ENCODE data around the gene CEP170. TPM values are rescaled to one million over a fixed set of nuclear protein-coding genes. Genes with fewer than 3 reads are reported as not detected.
A peak's percentile ranks its signal among the peaks of the same experiment; 100 is the strongest.
"Not testable (repeated sequence)": the region's sequence is repeated elsewhere in the genome, so short reads cannot be mapped to it uniquely, and the experiment has no call there.

The CEP170 gene
- total RNA-seq, 1 experiment from 2014 or later = 87.3 TPM

DNA sequence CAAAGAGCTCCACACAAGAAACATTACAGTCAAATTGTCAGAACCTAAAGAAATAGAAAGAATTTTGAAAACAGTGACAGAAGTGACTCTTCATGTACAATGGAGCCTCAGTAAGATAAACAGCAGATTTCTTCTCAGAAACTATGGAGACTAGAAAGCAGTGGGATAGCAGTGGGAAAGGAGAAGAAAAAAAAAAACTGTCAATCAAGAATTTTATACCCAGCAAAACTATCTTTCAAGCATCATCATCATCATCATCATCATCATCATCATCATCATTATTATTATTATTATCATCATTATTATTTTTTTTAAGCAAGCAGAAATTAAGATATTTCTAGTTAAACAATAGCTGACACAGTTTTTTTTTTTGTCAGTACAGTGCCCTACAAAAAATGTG lies 24.2 kb downstream of the CEP170 start:
- H3K27ac ChIP-seq = no peak overlapping the region
- no peak overlapping the region for H3K4me3 ChIP-seq
- peaks cover 15% of the 10 kb centered on the region for H3K9me3 ChIP-seq (replicated peaks)
- peaks cover 8% of the 10 kb centered on the region for H3K36me3 ChIP-seq
- 0 out of 2 replicates have a peak, but pooled peaks cover 3% of the 10 kb centered on the region for H3K4me1 ChIP-seq
- peak in 1 of 2 experiments; percentile 34 for DNase-seq
- H3K27me3 ChIP-seq = no peaks in the 10 kb centered on the region

DNA sequence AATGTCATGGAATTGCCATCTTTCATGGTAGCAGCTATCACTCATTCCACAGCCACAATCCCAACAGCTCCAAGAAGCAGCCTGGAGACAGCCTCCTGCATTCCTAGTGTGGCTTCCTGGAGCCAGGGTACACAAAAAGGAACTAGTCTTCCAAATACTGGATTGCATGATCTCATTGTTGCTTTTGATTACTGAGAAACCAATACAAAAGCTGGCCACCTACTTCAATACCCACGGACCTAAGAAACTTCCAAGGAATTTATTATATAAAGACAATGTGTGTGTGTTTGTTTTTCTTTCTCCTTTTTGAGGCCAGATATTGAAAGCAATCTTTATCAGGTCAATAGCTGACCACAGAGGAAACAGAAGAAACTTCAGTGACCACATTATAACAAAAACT lies 25.6 kb downstream of the CEP170 start:
- H3K27ac ChIP-seq = no peak overlapping the region

DNA sequence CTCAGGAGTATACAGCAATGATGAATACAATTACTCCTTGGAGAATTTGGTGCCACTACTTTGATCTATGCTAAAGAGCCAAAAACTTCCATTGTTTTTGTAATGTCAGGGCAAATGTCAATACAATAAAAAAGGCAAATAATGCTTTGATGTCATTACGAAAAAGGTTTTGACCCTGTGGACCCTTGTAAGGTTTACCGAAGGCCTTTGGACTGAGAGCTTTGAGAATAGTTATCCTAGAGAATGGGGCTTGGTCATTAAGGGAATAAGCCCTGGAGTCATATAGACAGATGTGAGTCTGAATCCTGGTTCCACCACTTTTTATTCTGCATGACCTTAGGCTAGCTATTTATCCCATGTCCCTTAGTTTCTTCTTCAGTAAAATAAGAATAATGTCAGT lies 27.5 kb downstream of the CEP170 start:
- Histone ChIP-seq H3K27me3 (no peaks in the 10 kb centered on the region), H3K27ac (no peak overlapping the region), H3K36me3 (peaks cover 22% of the 10 kb centered on the region), H3K9me3 (replicated peaks) (peaks cover 18% of the 10 kb centered on the region), H3K4me1 (no peaks in the 10 kb centered on the region), H3K4me3 (no peak overlapping the region)
- DNase-seq = no peak

More for the DNA sequence above, 25.6 kb downstream of the CEP170 start:
- H3K27me3 ChIP-seq = no peaks in the 10 kb centered on the region
- peaks cover 12% of the 10 kb centered on the region for H3K36me3 ChIP-seq
- no peaks in the 10 kb centered on the region for H3K4me1 ChIP-seq
- H3K9me3 ChIP-seq (replicated peaks) = peaks cover 15% of the 10 kb centered on the region
- no peak for DNase-seq
- H3K4me3 ChIP-seq = no peak overlapping the region

DNA sequence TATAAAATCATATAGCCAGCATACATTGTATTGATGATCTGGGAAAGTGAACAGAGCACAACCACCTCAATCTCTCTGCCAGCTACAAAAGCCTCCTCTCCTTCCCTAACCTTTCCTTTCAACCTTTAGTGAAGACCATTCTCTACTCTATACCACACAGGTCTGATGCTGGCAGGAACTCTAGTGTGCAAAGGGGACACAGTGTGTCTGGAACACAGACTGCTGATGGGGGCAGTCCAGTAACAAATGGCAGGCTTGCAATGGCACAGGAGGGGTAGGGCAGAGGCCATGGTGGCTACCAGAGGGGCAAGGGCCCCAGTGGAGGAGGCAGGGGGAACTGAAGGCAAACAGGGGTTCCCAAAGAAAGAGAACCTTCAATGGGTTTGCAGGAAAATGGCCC lies 37.0 kb downstream of the CEP170 start:
- H3K36me3 ChIP-seq = peaks cover 38% of the 10 kb centered on the region

GRCh38 chr1:243217349-243217748 lies 37.7 kb downstream of the CEP170 start:
- Histone ChIP-seq H3K27me3 (no peaks in the 10 kb centered on the region), H3K4me1 (no peaks in the 10 kb centered on the region; the same call in 1 of the 2 replicates), H3K36me3 (peaks cover 34% of the 10 kb centered on the region), H3K9me3 (replicated peaks) (no peaks in the 10 kb centered on the region; the same call in 1 of the 2 replicates), H3K27ac (no peak overlapping the region), H3K4me3 (no peak overlapping the region)
- DNase-seq = no peak

More for the DNA sequence above, 37.0 kb downstream of the CEP170 start:
- Histone ChIP-seq H3K27me3 (no peaks in the 10 kb centered on the region), H3K4me3 (no peak overlapping the region), H3K4me1 (no peaks in the 10 kb centered on the region; the same call in 1 of the 2 replicates), H3K27ac (no peak overlapping the region), H3K9me3 (replicated peaks) (peaks cover 4% of the 10 kb centered on the region; the same call in 1 of the 2 replicates)
- no peak for DNase-seq

DNA sequence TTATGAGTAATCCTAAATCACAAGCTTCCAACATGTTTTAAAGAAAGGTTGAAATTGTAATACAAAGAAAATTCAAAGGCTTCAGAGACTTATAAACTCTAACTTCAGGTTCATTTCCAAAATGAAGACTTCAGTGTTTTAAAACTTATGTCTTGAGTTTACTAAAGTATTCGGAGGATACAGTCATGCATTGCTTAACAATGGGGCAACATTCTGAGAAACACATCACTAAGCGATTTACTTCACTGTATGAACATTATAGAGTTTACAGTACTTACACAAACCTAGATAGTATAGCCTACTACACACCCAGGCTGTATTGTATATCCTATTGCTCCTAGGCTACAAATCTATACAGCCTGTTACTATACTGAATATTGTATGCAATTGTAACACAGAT lies 38.3 kb downstream of the CEP170 start:
- H3K9me3 ChIP-seq (replicated peaks) = no peaks in the 10 kb centered on the region
- H3K27me3 ChIP-seq = no peaks in the 10 kb centered on the region
- DNase-seq = no peak
- peaks cover 29% of the 10 kb centered on the region for H3K36me3 ChIP-seq
- H3K4me3 ChIP-seq = no peak overlapping the region
- no peak overlapping the region for H3K27ac ChIP-seq
- no peaks in the 10 kb centered on the region; the same call in 1 of the 2 replicates for H3K4me1 ChIP-seq

DNA sequence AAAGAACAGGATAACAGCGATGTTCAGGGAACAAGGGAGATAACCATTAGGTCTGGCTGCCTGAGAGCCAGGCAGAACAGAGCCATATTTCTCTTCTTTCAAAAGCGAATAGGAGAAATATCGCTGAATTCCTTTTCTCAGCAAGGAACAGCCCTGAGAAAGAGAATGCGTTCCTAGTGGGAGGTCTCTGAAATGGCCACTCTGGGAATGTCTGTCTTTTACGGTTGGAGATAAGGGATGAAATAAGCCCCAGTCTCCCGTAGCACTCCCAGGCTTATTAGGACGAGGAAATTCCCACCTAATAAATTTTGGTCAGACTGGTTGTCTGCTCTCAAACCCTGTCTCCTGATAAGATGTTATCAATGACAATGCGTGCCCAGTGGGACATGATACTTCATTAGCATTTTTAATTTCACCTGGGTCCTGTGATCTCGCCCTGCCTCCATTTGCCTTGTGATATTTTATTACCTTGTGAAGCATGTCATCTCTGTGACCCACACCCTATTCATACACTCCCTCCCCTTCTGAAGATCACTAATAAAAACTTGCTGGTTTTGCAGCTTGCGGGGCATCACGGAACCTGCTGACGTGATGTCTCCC lies 39.7 kb downstream of the CEP170 start:
- H3K36me3 ChIP-seq = peaks cover 15% of the 10 kb centered on the region
- DNase-seq; H3K9me3 ChIP-seq (replicated peaks); H3K4me3 ChIP-seq; H3K4me1 ChIP-seq; H3K27ac ChIP-seq; H3K27me3 ChIP-seq: not testable (repeated sequence)

DNA sequence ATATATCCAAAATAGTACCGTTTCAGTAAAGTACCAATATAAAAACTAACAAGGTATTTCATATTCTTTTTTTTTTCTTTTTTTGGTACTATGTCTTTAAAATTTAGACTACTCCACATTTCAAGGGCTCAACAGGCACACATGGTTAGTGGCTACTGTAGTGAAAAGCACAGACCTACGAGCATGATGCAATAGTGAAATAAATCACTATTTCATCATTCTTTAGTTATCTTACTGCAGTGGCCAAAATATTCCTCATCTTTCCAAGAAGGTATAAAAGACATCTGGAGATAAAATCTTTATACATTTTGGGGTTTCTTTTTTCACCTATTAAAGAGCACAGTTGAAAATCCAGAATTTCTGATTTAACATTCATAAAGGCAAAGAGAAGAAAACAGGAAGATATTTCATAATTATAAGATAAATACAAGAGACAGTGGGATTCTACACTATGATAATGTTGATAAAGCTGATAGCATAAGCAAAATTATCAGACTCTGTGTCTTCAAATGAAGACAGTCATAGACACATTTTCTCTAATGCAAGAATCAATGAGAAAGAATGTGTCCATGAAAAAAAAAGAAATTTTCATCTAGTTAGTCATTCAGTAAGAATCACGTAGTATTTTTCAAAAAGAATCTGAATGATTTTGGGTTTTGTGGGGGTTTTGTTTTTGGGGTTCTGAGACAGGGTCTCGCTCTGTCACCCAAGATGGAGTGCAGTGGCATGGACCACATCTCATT lies 41.9 kb downstream of the CEP170 start:
- Histone ChIP-seq H3K27ac (no peak overlapping the region), H3K4me1 (no peaks in the 10 kb centered on the region; the same call in 1 of the 2 replicates), H3K4me3 (no peak overlapping the region), H3K9me3 (replicated peaks) (no peaks in the 10 kb centered on the region), H3K36me3 (peaks cover 5% of the 10 kb centered on the region; the same call in 1 of the 2 replicates), H3K27me3 (no peaks in the 10 kb centered on the region)
- DNase-seq = no peak

- not testable (repeated sequence) for H3K27ac ChIP-seq, H3K36me3 ChIP-seq, DNase-seq
These were observed 43.1 kb downstream of the CEP170 start for GRCh38 chr1:243211984-243212383.

DNA sequence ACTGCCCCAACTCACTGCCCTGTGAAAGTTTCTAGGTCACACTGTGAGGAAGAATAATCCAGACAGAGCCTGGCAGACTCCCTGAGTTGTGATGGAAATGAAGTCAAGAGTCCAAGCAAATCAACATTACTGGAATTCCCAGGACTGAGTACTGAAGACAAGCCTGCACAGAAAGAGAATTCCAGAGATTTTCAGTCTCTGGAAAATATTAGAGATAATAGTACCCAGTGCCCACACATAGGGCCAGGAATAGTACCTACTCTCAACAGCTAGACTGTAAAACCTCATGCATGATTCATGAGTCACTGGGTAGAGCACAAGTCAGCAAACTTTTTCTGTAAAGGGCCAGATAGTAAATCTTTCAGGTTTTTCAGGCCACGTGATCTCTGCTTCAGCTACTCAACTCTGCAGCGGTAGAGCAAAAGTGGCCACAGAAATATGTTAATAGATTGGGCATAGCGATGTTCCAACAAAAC lies 50.0 kb downstream of the CEP170 start:
- H3K27ac ChIP-seq, DNase-seq: not testable (repeated sequence)

More at GRCh38 chr1:243211984-243212383, 43.1 kb downstream of the CEP170 start:
- not testable (repeated sequence) for H3K4me1 ChIP-seq; H3K9me3 ChIP-seq (replicated peaks); H3K4me3 ChIP-seq; H3K27me3 ChIP-seq

GRCh38 chr1:243204336-243204735 lies 50.7 kb downstream of the CEP170 start:
- not testable (repeated sequence) for H3K36me3 ChIP-seq; DNase-seq; H3K4me3 ChIP-seq; H3K27ac ChIP-seq; H3K9me3 ChIP-seq (replicated peaks); H3K4me1 ChIP-seq; H3K27me3 ChIP-seq

More for the DNA sequence above, 50.0 kb downstream of the CEP170 start:
- not testable (repeated sequence) for H3K4me3 ChIP-seq; H3K9me3 ChIP-seq (replicated peaks); H3K4me1 ChIP-seq; H3K36me3 ChIP-seq; H3K27me3 ChIP-seq

GRCh38 chr1:243203196-243203595 lies 51.9 kb downstream of the CEP170 start:
- not testable (repeated sequence) for H3K4me1 ChIP-seq; H3K9me3 ChIP-seq (replicated peaks); H3K4me3 ChIP-seq; H3K27me3 ChIP-seq; H3K36me3 ChIP-seq; H3K27ac ChIP-seq; DNase-seq

DNA sequence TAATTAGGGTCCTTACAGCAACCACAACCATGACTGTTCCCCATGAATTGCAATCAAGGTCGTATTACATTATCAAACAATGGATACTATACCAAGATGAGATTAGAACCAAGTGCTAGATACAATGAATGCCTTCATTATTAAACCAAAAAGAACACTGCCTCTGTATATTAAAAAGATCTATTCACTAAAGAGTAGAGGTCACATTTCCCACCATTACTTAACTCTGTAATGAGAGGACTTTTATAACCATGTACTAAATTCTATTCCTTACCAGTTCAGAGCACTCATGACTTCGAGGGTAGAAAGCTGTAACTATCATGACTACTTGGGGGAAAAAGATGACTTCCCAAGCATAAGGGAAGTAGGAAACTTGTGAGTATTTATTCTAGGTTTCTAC lies 53.8 kb downstream of the CEP170 start:
- H3K9me3 ChIP-seq (replicated peaks); H3K4me3 ChIP-seq; H3K4me1 ChIP-seq; H3K36me3 ChIP-seq; DNase-seq; H3K27ac ChIP-seq; H3K27me3 ChIP-seq: not testable (repeated sequence)

DNA sequence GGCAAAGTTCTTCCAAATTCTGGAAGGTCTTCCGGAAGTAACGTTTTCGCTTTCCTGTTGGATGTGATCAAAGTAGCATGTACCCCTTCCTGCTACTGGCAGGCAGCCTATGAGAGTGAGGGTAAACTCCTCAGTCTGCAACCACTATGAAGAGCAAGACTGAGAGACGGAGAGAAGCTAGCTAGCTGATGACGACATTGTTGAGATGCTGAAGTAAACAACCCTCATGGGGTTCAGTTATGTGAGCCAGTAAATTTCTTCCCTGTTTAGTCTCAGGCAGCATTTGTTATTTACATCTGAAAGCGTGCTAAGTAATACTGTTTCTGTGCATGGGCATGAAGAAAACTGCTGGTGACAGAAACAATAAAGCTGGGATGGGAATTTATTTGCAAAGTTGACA lies 57.6 kb downstream of the CEP170 start:
- not testable (repeated sequence) for H3K27me3 ChIP-seq; H3K4me1 ChIP-seq; H3K9me3 ChIP-seq (replicated peaks); H3K4me3 ChIP-seq; H3K36me3 ChIP-seq; DNase-seq; H3K27ac ChIP-seq

- not testable (repeated sequence) for H3K4me3 ChIP-seq; DNase-seq; H3K36me3 ChIP-seq; H3K27me3 ChIP-seq; H3K4me1 ChIP-seq; H3K9me3 ChIP-seq (replicated peaks); H3K27ac ChIP-seq
These were observed 61.8 kb downstream of the CEP170 start for GRCh38 chr1:243193330-243193729.
